C1 segment of cervical spinal cord (tissue), 14 donors: ENCODE results near the gene CTAG2.
"Not testable (repeated sequence)": the region's sequence is repeated elsewhere in the genome, so short reads cannot be mapped to it uniquely, and the experiment has no call there.

Source experiments
- DNase-seq, 14 donors: peaks; one replicate each; lab custom pipeline; 2025; lab: John Stamatoyannopoulos, UW

Gene CTAG2

GRCh38 chrX:154648931-154649330 is 4.4 kb downstream of the CTAG2 start:
- DNase-seq, result no peak

GRCh38 chrX:154645745-154646378 is 7.5 kb downstream of the CTAG2 start:
- not testable (repeated sequence) for DNase-seq

- not testable (repeated sequence) for DNase-seq
Observed at GRCh38 chrX:154643708-154644107, 9.7 kb downstream of the CTAG2 start.

GRCh38 chrX:154641740-154642139 is 11.6 kb downstream of the CTAG2 start:
- DNase-seq, result not testable (repeated sequence)

GRCh38 chrX:154633661-154634060 is 19.7 kb downstream of the CTAG2 start:
- DNase-seq, result not testable (repeated sequence)

GRCh38 chrX:154630949-154631348 is 22.4 kb downstream of the CTAG2 start:
- not testable (repeated sequence) for DNase-seq

- not testable (repeated sequence) for DNase-seq
Observed at GRCh38 chrX:154628960-154629359, 24.4 kb downstream of the CTAG2 start.

- DNase-seq, result not testable (repeated sequence)
Observed at GRCh38 chrX:154620767-154621414, 32.5 kb downstream of the CTAG2 start.

GRCh38 chrX:154619182-154619581 is 34.2 kb downstream of the CTAG2 start, which contains the start of gene CTAG1B:
TSS of gene CTAG1B (minus strand) at chrX:154619282. CDS start at chrX:154619218, 64 bp downstream.
- not testable (repeated sequence) for DNase-seq

- not testable (repeated sequence) for DNase-seq
Observed at GRCh38 chrX:154613586-154613985, 39.8 kb downstream of the CTAG2 start.

- DNase-seq, result not testable (repeated sequence)
Observed at GRCh38 chrX:154611146-154611545, 42.2 kb downstream of the CTAG2 start.

GRCh38 chrX:154608823-154609222 is 44.6 kb downstream of the CTAG2 start:
- not testable (repeated sequence) for DNase-seq

- DNase-seq, result not testable (repeated sequence)
Observed at GRCh38 chrX:154607976-154608375, 45.4 kb downstream of the CTAG2 start.

- DNase-seq, result no peak
Observed at GRCh38 chrX:154607370-154607769, 46.0 kb downstream of the CTAG2 start.

- no peak for DNase-seq
Observed at GRCh38 chrX:154605566-154605965, 47.8 kb downstream of the CTAG2 start.

GRCh38 chrX:154603438-154604430 is 49.6 kb downstream of the CTAG2 start:
- no peak for DNase-seq

GRCh38 chrX:154602766-154603437 is 50.5 kb downstream of the CTAG2 start:
- DNase-seq, result no peak

- no peak for DNase-seq
Observed at GRCh38 chrX:154602226-154602625, 51.2 kb downstream of the CTAG2 start.
